MCF 10A (cell line): Measurements from ENCODE around the gene MYOT. TPM values are rescaled to one million over a fixed set of nuclear protein-coding genes. Genes with fewer than 3 reads are reported as not detected.

Experiments
- BruUV-seq: library from RNA; stranded (reverse); fragments of 400-500 nt; replicated peaks from 2 replicates; lab custom pipeline; 2021; lab: Mats Ljungman, UMichigan
- CTCF ChIA-PET: fragments of 300-600 bp; sonication (Branson Sonifier 250); formaldehyde crosslinking; extraction: SDS; loops from one replicate; lab custom pipeline; 2021; ENCODE audit warnings: antibody characterized with exemption, inconsistent platforms; lab: Yijun Ruan, JAX
- POLR2A ChIA-PET: fragments of 300-600, 350-650 bp; sonication (Branson Sonifier 250); formaldehyde crosslinking; extraction: SDS; loops from one replicate; lab custom pipeline; 2020; ENCODE audit warnings: antibody characterized with exemption, inconsistent platforms; lab: Yijun Ruan, JAX
- DNase-seq: peaks from one replicate; pipeline ENCODE4 v3.0.0-alpha.2; 2018; ENCODE audit not compliant: unreplicated experiment
- H3K27ac Mint-ChIP-seq: one replicate; pipeline ENCODE4 v1.8.0; 2022; ENCODE audit warnings: mild to moderate bottlenecking, low read depth, mixed read lengths; ENCODE audit not compliant: unreplicated experiment
- H3K27me3 Mint-ChIP-seq: one replicate; pipeline ENCODE4 v1.8.0; 2022; ENCODE audit warnings: mixed read lengths; ENCODE audit not compliant: insufficient read depth, unreplicated experiment
- H3K36me3 Mint-ChIP-seq: one replicate; pipeline ENCODE4 v1.8.0; 2022; ENCODE audit warnings: mild to moderate bottlenecking, moderate library complexity, mixed read lengths; ENCODE audit not compliant: insufficient read depth, unreplicated experiment
- H3K4me1 Mint-ChIP-seq: one replicate; pipeline ENCODE4 v1.8.0; 2022; ENCODE audit warnings: mixed read lengths; ENCODE audit not compliant: insufficient read depth, unreplicated experiment
- H3K4me3 Mint-ChIP-seq: one replicate; pipeline ENCODE4 v1.8.0; 2022; ENCODE audit warnings: mild to moderate bottlenecking, moderate library complexity, mixed read lengths; ENCODE audit not compliant: unreplicated experiment
- H3K9me3 Mint-ChIP-seq: one replicate; pipeline ENCODE4 v1.8.0; 2022; ENCODE audit warnings: mixed read lengths; ENCODE audit not compliant: unreplicated experiment
- intact Hi-C: fragments of 100-400 bp; cut with micrococcal nuclease; formaldehyde crosslinking; loops from 2 replicates; pipeline ENCODE4 v1.14.1; 2022
- total RNA-seq: library from RNA; stranded (reverse); gene quantifications from 2 replicates; pipeline ENCODE4 v1.2.3, GENCODE V29; 2022
- TF ChIP-seq, protein P1 (sequence below): fragments of 200-600 bp; IDR thresholded peaks from one replicate; pipeline ENCODE4 v1.8.0; 2022; ENCODE audit warnings: antibody characterized with exemption, mild to moderate bottlenecking; ENCODE audit not compliant: unreplicated experiment

MYOT gene
- total RNA-seq, 1 experiment from 2014 or later: not detected

DNA sequence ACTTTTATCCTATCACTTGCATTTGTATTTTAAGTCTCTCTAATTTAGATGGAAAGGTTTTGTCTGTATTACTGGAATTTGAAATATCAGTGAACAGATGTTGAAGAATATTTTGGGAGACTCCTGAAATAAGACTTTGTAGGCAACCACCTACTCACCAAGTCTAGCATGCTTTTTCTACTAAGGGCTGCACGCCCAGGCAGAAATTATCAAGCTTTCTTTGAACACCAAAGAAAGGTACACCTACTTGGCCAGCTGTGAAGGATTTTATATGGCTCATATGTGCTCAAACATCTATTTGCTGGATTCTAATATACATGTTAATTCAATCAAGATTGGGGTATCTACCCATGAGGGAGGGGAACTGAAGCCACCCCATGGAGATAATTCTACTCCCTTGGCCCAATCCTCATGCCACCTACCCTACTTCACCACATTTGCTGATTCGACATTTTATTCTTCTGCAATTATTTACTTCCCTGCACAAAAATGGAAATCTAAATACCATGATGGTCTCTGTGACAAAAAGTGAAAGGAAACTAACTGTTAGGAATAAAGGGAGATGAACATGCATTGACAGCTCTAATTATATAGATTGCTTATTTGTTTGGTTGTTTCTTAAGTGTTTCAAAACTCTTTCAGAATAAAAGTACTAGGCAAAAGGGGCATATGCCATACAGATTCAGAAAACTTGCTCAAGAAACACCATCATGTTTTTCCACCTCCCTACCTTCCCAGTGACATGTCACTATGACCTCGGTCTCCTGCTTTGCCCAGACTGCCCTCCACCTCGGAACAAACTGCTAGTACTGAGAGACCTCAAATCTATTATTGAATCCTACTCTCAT is 895 bp upstream of the MYOT start:
- Mint-ChIP-seq H3K4me3 (no peak overlapping the region), H3K4me1 (no peaks in the 10 kb centered on the region), H3K36me3 (no peaks in the 10 kb centered on the region), H3K27me3 (no peaks in the 10 kb centered on the region), H3K9me3 (no peaks in the 10 kb centered on the region), H3K27ac (no peak overlapping the region)
- intact Hi-C loops: no loop called here
- ChIA-PET CTCF (interaction anchor here (1.1 kb wide), 1 partner anchor 170 kb away, joined by 3 read pairs; no protein-coding TSS in a partner anchor), POLR2A (no interaction called here)
- no TSS peak for BruUV-seq
- TF ChIP-seq, protein P1, sequence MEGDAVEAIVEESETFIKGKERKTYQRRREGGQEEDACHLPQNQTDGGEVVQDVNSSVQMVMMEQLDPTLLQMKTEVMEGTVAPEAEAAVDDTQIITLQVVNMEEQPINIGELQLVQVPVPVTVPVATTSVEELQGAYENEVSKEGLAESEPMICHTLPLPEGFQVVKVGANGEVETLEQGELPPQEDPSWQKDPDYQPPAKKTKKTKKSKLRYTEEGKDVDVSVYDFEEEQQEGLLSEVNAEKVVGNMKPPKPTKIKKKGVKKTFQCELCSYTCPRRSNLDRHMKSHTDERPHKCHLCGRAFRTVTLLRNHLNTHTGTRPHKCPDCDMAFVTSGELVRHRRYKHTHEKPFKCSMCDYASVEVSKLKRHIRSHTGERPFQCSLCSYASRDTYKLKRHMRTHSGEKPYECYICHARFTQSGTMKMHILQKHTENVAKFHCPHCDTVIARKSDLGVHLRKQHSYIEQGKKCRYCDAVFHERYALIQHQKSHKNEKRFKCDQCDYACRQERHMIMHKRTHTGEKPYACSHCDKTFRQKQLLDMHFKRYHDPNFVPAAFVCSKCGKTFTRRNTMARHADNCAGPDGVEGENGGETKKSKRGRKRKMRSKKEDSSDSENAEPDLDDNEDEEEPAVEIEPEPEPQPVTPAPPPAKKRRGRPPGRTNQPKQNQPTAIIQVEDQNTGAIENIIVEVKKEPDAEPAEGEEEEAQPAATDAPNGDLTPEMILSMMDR: no peak
- DNase-seq: no peak

DNA sequence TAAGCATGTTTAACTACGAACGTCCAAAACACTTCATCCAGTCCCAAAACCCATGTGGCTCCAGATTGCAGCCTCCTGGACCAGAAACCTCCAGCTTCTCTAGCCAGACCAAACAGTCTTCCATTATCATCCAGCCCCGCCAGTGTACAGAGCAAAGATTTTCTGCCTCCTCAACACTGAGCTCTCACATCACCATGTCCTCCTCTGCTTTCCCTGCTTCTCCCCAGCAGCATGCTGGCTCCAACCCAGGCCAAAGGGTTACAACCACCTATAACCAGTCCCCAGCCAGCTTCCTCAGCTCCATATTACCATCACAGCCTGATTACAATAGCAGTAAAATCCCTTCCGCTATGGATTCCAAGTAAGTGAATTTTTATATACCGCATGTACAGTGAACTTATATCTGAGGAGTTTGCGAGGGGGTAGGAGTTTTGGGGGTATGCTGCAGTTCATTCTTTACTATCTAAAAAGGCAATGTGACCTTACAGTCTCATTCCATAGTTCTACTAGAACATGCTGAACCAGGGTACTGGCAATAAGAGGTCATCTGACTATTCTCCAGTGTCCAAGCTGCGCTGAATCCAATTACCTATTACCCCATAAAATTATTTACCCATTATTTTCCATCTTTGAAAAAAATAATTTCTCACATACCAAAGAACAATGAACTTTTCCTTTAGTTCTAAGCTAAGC is 3.1 kb downstream of the MYOT start:
- H3K4me1 Mint-ChIP-seq: no peaks in the 10 kb centered on the region
- no peaks in the 10 kb centered on the region for H3K9me3 Mint-ChIP-seq
- intact Hi-C loops: no loop called here
- TF ChIP-seq, protein P1: no peak
- H3K27ac Mint-ChIP-seq: no peak overlapping the region
- H3K36me3 Mint-ChIP-seq: no peaks in the 10 kb centered on the region
- no peak for DNase-seq
- ChIA-PET CTCF (interaction anchor here (0.6 to 0.7 kb wide), 3 partner anchors 9 to 939 kb away, joined by 3 to 4 read pairs (median 3); no protein-coding TSS in a partner anchor), POLR2A (no interaction called here)
- no TSS peak for BruUV-seq
- H3K27me3 Mint-ChIP-seq: no peaks in the 10 kb centered on the region
- no peak overlapping the region for H3K4me3 Mint-ChIP-seq

DNA sequence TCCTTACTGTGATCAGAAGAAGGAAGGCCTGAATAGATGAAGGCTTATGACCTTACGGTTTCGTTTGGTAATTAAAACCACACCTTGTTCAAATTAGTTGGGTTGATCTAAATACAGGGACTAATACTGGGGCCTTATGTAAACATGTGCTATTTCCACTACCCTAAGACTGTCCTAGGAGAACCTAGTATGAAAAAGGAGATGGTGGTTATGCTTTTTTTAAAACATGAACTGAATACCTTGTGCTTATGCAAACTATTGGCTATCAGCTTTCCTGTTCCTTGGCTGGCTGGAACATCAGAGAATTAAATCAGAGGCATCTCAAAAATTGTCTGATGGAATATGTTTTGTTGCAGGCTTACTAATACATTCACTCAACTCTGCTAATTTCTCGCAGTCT is 3.9 kb downstream of the MYOT start:
- H3K27ac Mint-ChIP-seq: no peak overlapping the region
- CTCF ChIA-PET: no interaction called here
- H3K27me3 Mint-ChIP-seq: no peaks in the 10 kb centered on the region
- no peaks in the 10 kb centered on the region for H3K36me3 Mint-ChIP-seq
- TF ChIP-seq, protein P1: no peak
- H3K9me3 Mint-ChIP-seq: no peaks in the 10 kb centered on the region
- H3K4me1 Mint-ChIP-seq: no peaks in the 10 kb centered on the region
- no peak for DNase-seq
- POLR2A ChIA-PET: interaction anchor here (2.1 kb wide), 1 partner anchor 11 kb away, joined by 4 read pairs; no protein-coding TSS in a partner anchor
- intact Hi-C loops: no loop called here
- BruUV-seq: no TSS peak
- H3K4me3 Mint-ChIP-seq: no peak overlapping the region

- H3K4me3 Mint-ChIP-seq: no peak overlapping the region
- ChIA-PET POLR2A (interaction anchor here (2.1 kb wide), 1 partner anchor 10 kb away, joined by 4 read pairs; no protein-coding TSS in a partner anchor), CTCF (interaction anchor here (0.6 to 1.0 kb wide), 2 partner anchors 10 to 23 kb away, joined by 3 to 5 read pairs; no protein-coding TSS in a partner anchor)
- no TSS peak for BruUV-seq
- no peak overlapping the region for H3K27ac Mint-ChIP-seq
- H3K36me3 Mint-ChIP-seq: no peaks in the 10 kb centered on the region
- H3K27me3 Mint-ChIP-seq: no peaks in the 10 kb centered on the region
- no peak for DNase-seq
- H3K4me1 Mint-ChIP-seq: no peaks in the 10 kb centered on the region
- no peaks in the 10 kb centered on the region for H3K9me3 Mint-ChIP-seq
- intact Hi-C loops: no loop called here
- TF ChIP-seq, protein P1: no peak
Measured at GRCh38 chr5:137872466-137872865, 4.8 kb downstream of the MYOT start.
